HepG2 (cell line): ENCODE data around the gene PAQR6. TPM values are rescaled to one million over a fixed set of nuclear protein-coding genes. Genes with fewer than 3 reads are reported as not detected.
A peak's percentile ranks its signal among the peaks of the same experiment; 100 is the strongest.

Experiments
- AGO1 ChIP-seq: fragments of 200-400 bp; formaldehyde crosslinking; IDR thresholded peaks from 2 replicates; pipeline ENCODE4 v1.6.1; 2017; ENCODE audit warnings: mild to moderate bottlenecking, low read depth, low read length, moderate library complexity; ENCODE audit not compliant: poor library complexity, severe bottlenecking
- AGO2 ChIP-seq: fragments of 200-400 bp; formaldehyde crosslinking; optimal IDR thresholded peaks from 2 replicates; pipeline ENCODE3; 2017; ENCODE audit warnings: mild to moderate bottlenecking, low read depth, low read length, moderate library complexity
- GMEB1 ChIP-seq: sonication (generic); formaldehyde crosslinking; IDR thresholded peaks from 2 replicates; pipeline ENCODE4 v1.5.1; 2020; ENCODE audit warnings: missing genetic modification reagents, mild to moderate bottlenecking, borderline replicate concordance
- ISL2 ChIP-seq: sonication (generic); formaldehyde crosslinking; IDR thresholded peaks from 2 replicates; pipeline ENCODE4 v1.5.0; 2020; ENCODE audit warnings: missing genetic modification reagents
- MBNL3 ChIP-seq: fragments of 250-450 bp; sonication (Bioruptor Pico); conservative IDR thresholded peaks from 2 replicates; pipeline ENCODE4 v1.8.0; 2022; ENCODE audit warnings: mild to moderate bottlenecking, inconsistent platforms
- NFE2L1 ChIP-seq: sonication (generic); formaldehyde crosslinking; IDR thresholded peaks from 2 replicates; pipeline ENCODE4 v1.4.0; 2020; ENCODE audit warnings: missing genetic modification reagents, mild to moderate bottlenecking, borderline replicate concordance
- PTBP1 ChIP-seq: fragments of 200-400 bp; formaldehyde crosslinking; IDR thresholded peaks from 2 replicates; pipeline ENCODE4 v1.6.1; 2018; ENCODE audit warnings: low read length, low read depth; ENCODE audit not compliant: poor library complexity, severe bottlenecking
- REL ChIP-seq: sonication (generic); formaldehyde crosslinking; conservative IDR thresholded peaks from 2 replicates; pipeline ENCODE4 v1.8.0; 2022; ENCODE audit warnings: mild to moderate bottlenecking, missing genetic modification reagents, moderate library complexity
- ZBTB25 ChIP-seq: IDR thresholded peaks from 2 replicates; pipeline ENCODE4 v1.6.1; 2018; ENCODE audit warnings: missing genetic modification reagents
- ZBTB3 ChIP-seq: sonication (generic); formaldehyde crosslinking; IDR thresholded peaks from 2 replicates; pipeline ENCODE4 v1.4.0; 2020; ENCODE audit warnings: low read depth, mild to moderate bottlenecking, moderate library complexity, missing genetic modification reagents, borderline replicate concordance
- ZBTB40 ChIP-seq, 2 experiments: fragments of 450-650 bp in 1 of 2; sonication (generic) in 1 of 2; formaldehyde crosslinking in 1 of 2; IDR thresholded peaks; 2 replicates each; pipeline versions ENCODE4 v1.6.1 to v1.8.0; 2016 to 2022; ENCODE audit warnings: antibody characterized with exemption in 1 of 2, mild to moderate bottlenecking in 1 of 2, missing genetic modification reagents in 1 of 2
- ZFP37 ChIP-seq: sonication (generic); formaldehyde crosslinking; IDR thresholded peaks from 2 replicates; pipeline ENCODE4 v1.4.0; 2020; ENCODE audit warnings: missing genetic modification reagents, borderline replicate concordance
- ZNF160 ChIP-seq: sonication (generic); formaldehyde crosslinking; IDR thresholded peaks from 2 replicates; pipeline ENCODE4 v1.8.0; 2022; ENCODE audit warnings: mild to moderate bottlenecking, inconsistent platforms, missing genetic modification reagents
- ZNF326 ChIP-seq: sonication (generic); formaldehyde crosslinking; IDR thresholded peaks from 2 replicates; pipeline ENCODE4 v1.4.0; 2020; ENCODE audit warnings: missing genetic modification reagents, borderline replicate concordance
- ZNF33B ChIP-seq: sonication (generic); formaldehyde crosslinking; IDR thresholded peaks from 2 replicates; pipeline ENCODE4 v1.5.1; 2020; ENCODE audit warnings: mild to moderate bottlenecking, missing genetic modification reagents
- ZNF883 ChIP-seq: sonication (generic); formaldehyde crosslinking; IDR thresholded peaks from 2 replicates; pipeline ENCODE4 v1.5.1; 2020; ENCODE audit warnings: mild to moderate bottlenecking, missing genetic modification reagents; ENCODE audit errors: not compliant biosample characterization
- polyA plus RNA-seq, 8 experiments: library from polyadenylated mRNA; depleted of rRNA in 3 of 8; stranded (reverse) in 7 of 8; unstranded in 1 of 8; fragments of >200 nt; fragmentation: Illumina TruSeq in 4 of 8; extraction: Trizol in 4 of 8; gene quantifications; 2 replicates each; pipeline versions ENCODE4 v1.2.1 to v1.2.3, GENCODE V29; 2011 to 2016; ENCODE audit warnings: low read depth in 4 of 8, missing spikeins in 1 of 8, mixed read lengths in 1 of 8; ENCODE audit not compliant: insufficient read depth in 1 of 8
- total RNA-seq, 5 experiments: library from RNA; depleted of rRNA; stranded (reverse); fragments of >200 nt; fragmentation: Illumina TruSeq; extraction: Trizol; gene quantifications; 2 replicates each; pipeline ENCODE4 v1.2.3, GENCODE V29; 2016; ENCODE audit warnings: low read depth in 1 of 5

PAQR6 gene
- total and polyA plus RNA-seq, 2 of the 13 experiments (the other 11 are each of a cell fraction or from before 2014, with no cell fraction given), result 0.82 to 1.4 TPM

- no peak for TF ChIP-seq ZBTB40 (IDR thresholded peaks at IDR 0.05)
- TF ChIP-seq ZBTB40 (CRISPR knock-in tag; IDR thresholded peaks at IDR 0.05), result peak; percentile 36; the same call in 1 of the 2 replicates
- TF ChIP-seq ZNF883, result peak; percentile 80
- peak; percentile 43; the same call in 1 of the 2 replicates for TF ChIP-seq ZBTB3
- TF ChIP-seq REL (CRISPR knock-in tag), result peak; percentile 26; the same call in 1 of the 2 replicates
- no peak for TF ChIP-seq ISL2 (CRISPR knock-in tag)
- TF ChIP-seq ZNF33B (CRISPR knock-in tag), result peak; percentile 55; the same call in 1 of the 2 replicates
- peak; percentile 34; the same call in 1 of the 2 replicates for TF ChIP-seq ZNF160
- no peak for TF ChIP-seq ZFP37 (CRISPR knock-in tag)
- no peak for TF ChIP-seq MBNL3 (CRISPR knock-in tag)
- TF ChIP-seq ZBTB25, result no peak
- 0 out of 2 replicates have a peak, but pooled peaks have one; percentile 71 for TF ChIP-seq ZNF326 (CRISPR knock-in tag)
- no peak for TF ChIP-seq PTBP1
- TF ChIP-seq NFE2L1 (CRISPR knock-in tag), result no peak
- TF ChIP-seq AGO1, result peak; percentile 91
- TF ChIP-seq GMEB1 (CRISPR knock-in tag), result 0 out of 2 replicates have a peak, but pooled peaks have one; percentile 11
- peak; percentile 93 for TF ChIP-seq AGO2
These were observed 2.2 kb downstream of the PAQR6 start (continued) for GRCh38 chr1:156245451-156246232.
